Measurements from ENCODE around the gene SMC4. TPM values are rescaled to one million over a fixed set of nuclear protein-coding genes. Genes with fewer than 3 reads are reported as not detected.

Gene SMC4
- total RNA-seq, 1 donor from 2014 or later: 69.4 TPM

DNA sequence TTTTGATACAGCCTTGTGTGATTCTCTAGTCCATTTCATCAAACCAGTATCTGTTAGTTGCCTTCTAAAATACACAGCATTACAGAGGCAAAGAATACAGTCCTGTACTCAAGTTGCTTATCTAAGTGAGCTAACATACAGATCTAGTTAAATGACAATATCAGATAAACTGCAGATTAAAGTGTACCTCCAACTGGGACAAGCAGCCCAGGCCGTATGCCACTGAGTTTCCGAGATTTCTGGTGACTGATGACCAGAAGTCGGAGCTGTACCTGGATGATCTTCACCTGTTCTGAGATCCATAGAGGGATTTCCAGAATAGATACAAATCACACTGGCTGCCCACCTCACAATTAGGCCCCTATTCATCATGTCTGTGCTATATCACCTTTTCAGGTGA is 56.4 kb downstream of the SMC4 start:
- H3K36me3 Mint-ChIP-seq (ENCODE audit: low read depth, unreplicated experiment): no peaks in the 10 kb centered on the region
- TF ChIP-seq, protein P1, sequence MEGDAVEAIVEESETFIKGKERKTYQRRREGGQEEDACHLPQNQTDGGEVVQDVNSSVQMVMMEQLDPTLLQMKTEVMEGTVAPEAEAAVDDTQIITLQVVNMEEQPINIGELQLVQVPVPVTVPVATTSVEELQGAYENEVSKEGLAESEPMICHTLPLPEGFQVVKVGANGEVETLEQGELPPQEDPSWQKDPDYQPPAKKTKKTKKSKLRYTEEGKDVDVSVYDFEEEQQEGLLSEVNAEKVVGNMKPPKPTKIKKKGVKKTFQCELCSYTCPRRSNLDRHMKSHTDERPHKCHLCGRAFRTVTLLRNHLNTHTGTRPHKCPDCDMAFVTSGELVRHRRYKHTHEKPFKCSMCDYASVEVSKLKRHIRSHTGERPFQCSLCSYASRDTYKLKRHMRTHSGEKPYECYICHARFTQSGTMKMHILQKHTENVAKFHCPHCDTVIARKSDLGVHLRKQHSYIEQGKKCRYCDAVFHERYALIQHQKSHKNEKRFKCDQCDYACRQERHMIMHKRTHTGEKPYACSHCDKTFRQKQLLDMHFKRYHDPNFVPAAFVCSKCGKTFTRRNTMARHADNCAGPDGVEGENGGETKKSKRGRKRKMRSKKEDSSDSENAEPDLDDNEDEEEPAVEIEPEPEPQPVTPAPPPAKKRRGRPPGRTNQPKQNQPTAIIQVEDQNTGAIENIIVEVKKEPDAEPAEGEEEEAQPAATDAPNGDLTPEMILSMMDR (IDR thresholded peaks at IDR 0.05; ENCODE audit: unreplicated experiment): no peak
- DNase-seq (ENCODE audit: low spot score): no peak
- peaks cover 2% of the 10 kb centered on the region for H3K27me3 Mint-ChIP-seq (ENCODE audit: unreplicated experiment)
- no peak overlapping the region for H3K4me3 Mint-ChIP-seq (ENCODE audit: unreplicated experiment)
- H3K9me3 Mint-ChIP-seq (ENCODE audit: unreplicated experiment): no peaks in the 10 kb centered on the region
- no peaks in the 10 kb centered on the region for H3K4me1 Mint-ChIP-seq (ENCODE audit: unreplicated experiment)
- H3K27ac Mint-ChIP-seq (ENCODE audit: unreplicated experiment): no peak overlapping the region

- H3K36me3 Mint-ChIP-seq (ENCODE audit: low read depth, unreplicated experiment): peaks cover 4% of the 10 kb centered on the region
- no peak overlapping the region for H3K4me3 Mint-ChIP-seq (ENCODE audit: unreplicated experiment)
- TF ChIP-seq, protein P1 (IDR thresholded peaks at IDR 0.05; ENCODE audit: unreplicated experiment): no peak
- no peaks in the 10 kb centered on the region for H3K4me1 Mint-ChIP-seq (ENCODE audit: unreplicated experiment)
- no peak for DNase-seq (ENCODE audit: low spot score)
- H3K27ac Mint-ChIP-seq (ENCODE audit: unreplicated experiment): no peak overlapping the region
- peaks cover 6% of the 10 kb centered on the region for H3K27me3 Mint-ChIP-seq (ENCODE audit: unreplicated experiment)
- H3K9me3 Mint-ChIP-seq (ENCODE audit: unreplicated experiment): no peaks in the 10 kb centered on the region
Measured at GRCh38 chr3:160458151-160458550, 58.7 kb downstream of the SMC4 start.

GRCh38 chr3:160459450-160459970 is 60.1 kb downstream of the SMC4 start:
- Mint-ChIP-seq H3K27ac (ENCODE audit: unreplicated experiment) (no peak overlapping the region), H3K9me3 (ENCODE audit: unreplicated experiment) (no peaks in the 10 kb centered on the region), H3K4me1 (ENCODE audit: unreplicated experiment) (no peaks in the 10 kb centered on the region), H3K4me3 (ENCODE audit: unreplicated experiment) (no peak overlapping the region), H3K36me3 (ENCODE audit: low read depth, unreplicated experiment) (peaks cover 4% of the 10 kb centered on the region), H3K27me3 (ENCODE audit: unreplicated experiment) (peaks cover 6% of the 10 kb centered on the region)
- TF ChIP-seq, protein P1 (IDR thresholded peaks at IDR 0.05; ENCODE audit: unreplicated experiment): no peak
- no peak for DNase-seq (ENCODE audit: low spot score)

DNA sequence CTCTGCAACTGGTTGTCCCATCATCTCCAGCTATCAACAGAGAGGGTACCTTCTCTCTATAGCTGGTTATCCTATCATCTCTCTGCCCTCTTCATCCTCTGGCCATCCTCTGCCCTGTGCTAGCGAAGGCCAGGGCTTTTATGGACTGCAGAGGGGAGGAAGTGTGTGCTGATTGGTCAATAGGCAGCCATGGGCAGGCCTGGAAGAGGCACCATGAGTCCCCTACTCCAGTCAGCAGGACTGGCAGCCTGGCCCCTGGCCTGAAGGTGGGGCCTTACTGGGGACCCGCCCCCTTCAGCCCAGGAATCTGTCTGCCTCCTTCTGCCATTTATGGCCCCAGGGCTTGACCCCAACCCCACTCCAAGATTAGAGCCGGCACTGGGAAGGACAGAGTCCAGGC is 60.6 kb downstream of the SMC4 start:
- Mint-ChIP-seq H3K27me3 (ENCODE audit: unreplicated experiment) (peaks cover 6% of the 10 kb centered on the region), H3K36me3 (ENCODE audit: low read depth, unreplicated experiment) (peaks cover 4% of the 10 kb centered on the region), H3K27ac (ENCODE audit: unreplicated experiment) (no peak overlapping the region), H3K9me3 (ENCODE audit: unreplicated experiment) (no peaks in the 10 kb centered on the region), H3K4me1 (ENCODE audit: unreplicated experiment) (no peaks in the 10 kb centered on the region), H3K4me3 (ENCODE audit: unreplicated experiment) (no peak overlapping the region)
- TF ChIP-seq, protein P1 (IDR thresholded peaks at IDR 0.05; ENCODE audit: unreplicated experiment): no peak
- no peak for DNase-seq (ENCODE audit: low spot score)

DNA sequence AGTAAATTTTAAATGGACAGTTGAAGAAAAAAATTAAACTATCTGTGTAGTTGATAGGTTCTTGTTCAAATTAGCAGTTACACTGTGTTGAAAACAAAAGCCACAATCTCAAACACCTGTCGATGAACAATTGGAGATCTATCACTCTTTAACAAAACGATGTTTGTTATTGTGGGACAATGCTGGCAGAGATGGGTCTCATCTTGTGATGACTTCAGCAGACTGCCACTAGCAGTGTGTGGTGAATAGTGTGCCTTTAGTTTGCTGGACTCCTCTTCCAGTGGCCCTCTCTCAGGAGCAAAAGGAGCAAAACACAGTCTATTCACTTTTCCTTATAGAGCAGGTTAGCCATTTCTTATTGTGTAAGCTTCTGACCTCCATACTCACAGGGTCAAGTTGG is 64.9 kb downstream of the SMC4 start:
- TF ChIP-seq, protein P1 (IDR thresholded peaks at IDR 0.05; ENCODE audit: unreplicated experiment): no peak
- DNase-seq (ENCODE audit: low spot score): no peak
- no peak overlapping the region for H3K4me3 Mint-ChIP-seq (ENCODE audit: unreplicated experiment)
- H3K4me1 Mint-ChIP-seq (ENCODE audit: unreplicated experiment): no peaks in the 10 kb centered on the region
- peaks cover 6% of the 10 kb centered on the region for H3K27me3 Mint-ChIP-seq (ENCODE audit: unreplicated experiment)
- H3K9me3 Mint-ChIP-seq (ENCODE audit: unreplicated experiment): no peaks in the 10 kb centered on the region
- H3K36me3 Mint-ChIP-seq (ENCODE audit: low read depth, unreplicated experiment): peaks cover 4% of the 10 kb centered on the region
- no peak overlapping the region for H3K27ac Mint-ChIP-seq (ENCODE audit: unreplicated experiment)
